Gastrocnemius medialis (tissue), 4 donors: ENCODE measurements around the gene WASHC3. TPM values are rescaled to one million over a fixed set of nuclear protein-coding genes. Genes with fewer than 3 reads are reported as not detected.

Source experiments
- ATAC-seq, 2 donors: fragments of 150-250 bp; one replicate each; pipeline ENCODE4 v1.9.1; 2016
- DNase-seq, 2 donors: peaks; one replicate each; pipeline ENCODE4 v3.0.0-alpha.2; 2019
- H3K27ac ChIP-seq, 4 donors: fragments of 200-600 bp; sonication (generic); 1 replicate in 1 of 4; 2 replicates in 3 of 4; pipeline ENCODE4 v1.5.1; 2016 to 2018; ENCODE audit warnings: mild to moderate bottlenecking in 2 of 4, moderate library complexity in 1 of 4
- H3K27me3 ChIP-seq, 3 donors: fragments of 200-600 bp; sonication (generic) in 2 of 3; 1 replicate in 1 of 3; 2 replicates in 2 of 3; pipeline versions ENCODE4 v1.5.1 to v1.6.0; 2016 to 2019; ENCODE audit warnings: mild to moderate bottlenecking in 1 of 3, moderate library complexity in 1 of 3
- H3K36me3 ChIP-seq, 2 donors: fragments of 200-600 bp; sonication (generic) in 1 of 2; one replicate each; pipeline ENCODE4 v1.5.1; 2017 to 2018
- H3K4me1 ChIP-seq, 2 donors: fragments of 200-600 bp; sonication (generic) in 1 of 2; one replicate each; pipeline ENCODE4 v1.5.1; 2016 to 2017; ENCODE audit warnings: mild to moderate bottlenecking in 2 of 2
- H3K4me3 ChIP-seq, 4 donors: fragments of 200-600 bp; sonication (generic) in 3 of 4; 1 replicate in 1 of 4; 2 replicates in 3 of 4; pipeline ENCODE4 v1.5.1; 2016 to 2019; ENCODE audit warnings: mild to moderate bottlenecking in 2 of 4
- H3K9me3 ChIP-seq, 3 donors: fragments of 200-600 bp; sonication (generic) in 2 of 3; 1 replicate in 1 of 3; 2 replicates in 2 of 3; pipeline ENCODE4 v1.5.1; 2016 to 2019
- CTCF ChIP-seq, 5 experiments: fragments of 450-650 bp in 3 of 5; fragments of 200-600 bp in 2 of 5; sonication (generic) in 2 of 5; IDR thresholded peaks in 4 of 5; conservative IDR thresholded peaks in 1 of 5; 1 replicate in 4 of 5; 2 replicates in 1 of 5; pipeline ENCODE4 v1.5.1; 2016 to 2019; ENCODE audit warnings: antibody characterized with exemption in 5 of 5, mild to moderate bottlenecking in 3 of 5, moderate library complexity in 3 of 5
- POLR2A ChIP-seq, 2 donors: fragments of 450-650 bp; IDR thresholded peaks; one replicate each; pipeline ENCODE4 v1.6.1; 2017; ENCODE audit warnings: antibody characterized with exemption in 2 of 2, mild to moderate bottlenecking in 2 of 2, moderate library complexity in 2 of 2
- in situ Hi-C, 4 donors: fragments of 200-750 bp; cut with MboI; loops; one replicate each; pipeline versions ENCODE4 v1.15.0 to v1.8.0; 2017; ENCODE audit warnings: low sequenced_read_pairs in 4 of 4
- intact Hi-C: fragments of 100-400 bp; cut with DNase I; formaldehyde crosslinking; loops from one replicate; pipeline ENCODE4 v1.15.1; 2023; ENCODE audit warnings: low total_unique reads
- total RNA-seq, 4 donors: library from RNA; depleted of rRNA; stranded (reverse); fragments of >200 nt; gene quantifications; one replicate each; pipeline versions ENCODE4 v1.1.0 to v1.2.3, GENCODE V29; 2016

The WASHC3 gene
- total RNA-seq, 4 donors from 2014 or later: 44.2 to 81.8 (median 62.2) TPM

DNA sequence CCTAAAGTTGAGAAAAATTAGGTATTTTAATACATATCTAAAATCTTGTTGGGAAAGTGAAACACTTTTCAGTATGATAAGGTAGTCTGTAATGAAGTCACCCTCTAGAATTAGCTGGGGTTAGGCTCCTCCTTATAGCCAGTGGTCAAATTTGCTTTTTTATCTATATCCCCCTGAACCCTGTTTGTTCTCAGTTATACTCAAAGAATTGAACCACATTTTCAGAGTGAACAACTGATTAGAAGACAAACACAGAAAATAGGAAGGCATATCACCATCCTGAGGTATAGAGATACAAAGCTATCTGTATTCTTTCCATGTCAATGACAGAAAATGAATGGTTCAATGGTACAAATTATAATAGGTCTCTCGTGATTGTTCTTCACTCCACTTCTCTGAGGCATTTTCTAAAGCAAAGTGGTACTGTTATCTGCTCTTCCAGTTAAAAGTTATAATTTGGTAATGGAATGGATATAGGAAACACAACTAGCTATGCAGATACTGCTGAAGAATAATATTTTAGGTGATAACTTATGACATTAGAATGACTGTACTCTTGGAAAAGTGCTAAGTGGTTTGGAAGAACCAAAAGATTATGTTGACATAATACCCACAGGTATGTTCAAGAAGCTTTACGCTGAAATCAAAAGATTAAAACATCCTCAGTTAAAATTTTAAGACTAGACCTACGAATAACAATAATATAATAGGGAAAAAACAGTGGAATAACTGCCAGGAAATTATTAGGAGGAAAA lies 27.6 kb downstream of the WASHC3 start:
- intact Hi-C loops (no loop called here), in situ Hi-C loops (no loop called here)
- ATAC-seq: no peak
- no peak for TF ChIP-seq CTCF (IDR thresholded peaks at IDR 0.05 in 4 of 5, conservative IDR thresholded peaks at IDR 0.05 in 1 of 5)
- no peak for TF ChIP-seq POLR2A (IDR thresholded peaks at IDR 0.05)
- Histone ChIP-seq H3K36me3 (peaks cover 0 to 55% of the 10 kb centered on the region in 2 donors), H3K27ac (no peak overlapping the region), H3K4me1 (no peaks in the 10 kb centered on the region), H3K9me3 (no peaks in the 10 kb centered on the region), H3K27me3 (no peaks in the 10 kb centered on the region), H3K4me3 (no peak overlapping the region)
- no peak for DNase-seq

- ATAC-seq (no peak), DNase-seq (no peak)
- intact Hi-C loops (no loop called here), in situ Hi-C loops (no loop called here)
- no peak overlapping the region for H3K4me3 ChIP-seq
- TF ChIP-seq POLR2A (IDR thresholded peaks at IDR 0.05): no peak
- TF ChIP-seq CTCF (IDR thresholded peaks at IDR 0.05 in 4 of 5, conservative IDR thresholded peaks at IDR 0.05 in 1 of 5): no peak
- no peaks in the 10 kb centered on the region for H3K27me3 ChIP-seq
- no peak overlapping the region for H3K27ac ChIP-seq
- H3K36me3 ChIP-seq: peaks cover 0 to 34% of the 10 kb centered on the region in 2 donors
- no peaks in the 10 kb centered on the region for H3K4me1 ChIP-seq
- H3K9me3 ChIP-seq: no peaks in the 10 kb centered on the region
Observed at GRCh38 chr12:102031852-102032251, 29.9 kb downstream of the WASHC3 start.

- in situ Hi-C loops: no loop called here
- ATAC-seq (no peak), DNase-seq (no peak)
- H3K4me3 ChIP-seq: no peak overlapping the region
- H3K9me3 ChIP-seq: no peaks in the 10 kb centered on the region
- H3K27me3 ChIP-seq: no peaks in the 10 kb centered on the region
- no peak overlapping the region for H3K27ac ChIP-seq
- intact Hi-C loops: no loop called here
- peaks cover 0 to 19% of the 10 kb centered on the region in 2 donors for H3K36me3 ChIP-seq
- no peaks in the 10 kb centered on the region for H3K4me1 ChIP-seq
- no peak for TF ChIP-seq POLR2A (IDR thresholded peaks at IDR 0.05)
Observed at GRCh38 chr12:102029141-102029540, 32.6 kb downstream of the WASHC3 start.

DNA sequence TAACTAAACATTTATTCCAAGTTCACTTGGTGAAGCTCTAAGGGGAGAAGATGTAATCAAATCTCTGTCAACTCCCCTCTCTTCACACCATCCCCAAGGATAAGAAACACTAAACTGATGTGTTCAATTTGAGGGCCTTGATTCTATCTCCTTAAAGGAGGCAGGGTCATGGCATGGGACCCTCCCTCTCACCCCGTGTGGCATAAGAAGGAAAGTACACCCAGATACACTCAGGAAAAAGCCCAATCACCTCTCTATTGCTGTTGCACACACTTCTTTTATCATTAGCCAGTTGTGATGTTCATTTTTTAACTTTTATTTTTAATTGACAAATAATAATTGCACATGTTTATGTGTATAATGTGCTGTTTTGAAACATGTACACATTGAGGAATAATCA lies 35.1 kb downstream of the WASHC3 start:
- no peaks in the 10 kb centered on the region for H3K27me3 ChIP-seq
- H3K36me3 ChIP-seq: peaks cover 0 to 16% of the 10 kb centered on the region in 2 donors
- H3K4me3 ChIP-seq: no peak overlapping the region
- in situ Hi-C loops (no loop called here), intact Hi-C loops (no loop called here)
- no peaks in the 10 kb centered on the region for H3K9me3 ChIP-seq
- DNase-seq (no peak), ATAC-seq (no peak)
- no peak overlapping the region for H3K27ac ChIP-seq
- peaks cover 1 to 3% of the 10 kb centered on the region in 2 donors for H3K4me1 ChIP-seq
- no peak for TF ChIP-seq POLR2A (IDR thresholded peaks at IDR 0.05)
- no peak for TF ChIP-seq CTCF (IDR thresholded peaks at IDR 0.05 in 4 of 5, conservative IDR thresholded peaks at IDR 0.05 in 1 of 5)

- Histone ChIP-seq H3K4me1 (peaks cover 6 to 7% of the 10 kb centered on the region in 2 donors), H3K9me3 (no peaks in the 10 kb centered on the region), H3K36me3 (peaks cover 0 to 16% of the 10 kb centered on the region in 2 donors), H3K4me3 (no peak overlapping the region), H3K27ac (no peak overlapping the region), H3K27me3 (no peaks in the 10 kb centered on the region)
- DNase-seq (no peak), ATAC-seq (no peak)
- in situ Hi-C loops (no loop called here), intact Hi-C loops (no loop called here)
- TF ChIP-seq POLR2A (IDR thresholded peaks at IDR 0.05): no peak
- no peak for TF ChIP-seq CTCF (IDR thresholded peaks at IDR 0.05 in 4 of 5, conservative IDR thresholded peaks at IDR 0.05 in 1 of 5)
Observed at GRCh38 chr12:102024765-102025164, 37.0 kb downstream of the WASHC3 start.
